GM19395 (cell line): Measurements from ENCODE around the gene ENPP7.

Experiments
- ATAC-seq: cut with Tn5 transposase; IDR thresholded peaks from one replicate; pipeline ENCODE4 v1.9.1; 2021; ENCODE audit warnings: mild to moderate bottlenecking, moderate library complexity; ENCODE audit not compliant: unreplicated experiment

Gene ENPP7, protein sequence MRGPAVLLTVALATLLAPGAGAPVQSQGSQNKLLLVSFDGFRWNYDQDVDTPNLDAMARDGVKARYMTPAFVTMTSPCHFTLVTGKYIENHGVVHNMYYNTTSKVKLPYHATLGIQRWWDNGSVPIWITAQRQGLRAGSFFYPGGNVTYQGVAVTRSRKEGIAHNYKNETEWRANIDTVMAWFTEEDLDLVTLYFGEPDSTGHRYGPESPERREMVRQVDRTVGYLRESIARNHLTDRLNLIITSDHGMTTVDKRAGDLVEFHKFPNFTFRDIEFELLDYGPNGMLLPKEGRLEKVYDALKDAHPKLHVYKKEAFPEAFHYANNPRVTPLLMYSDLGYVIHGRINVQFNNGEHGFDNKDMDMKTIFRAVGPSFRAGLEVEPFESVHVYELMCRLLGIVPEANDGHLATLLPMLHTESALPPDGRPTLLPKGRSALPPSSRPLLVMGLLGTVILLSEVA

DNA sequence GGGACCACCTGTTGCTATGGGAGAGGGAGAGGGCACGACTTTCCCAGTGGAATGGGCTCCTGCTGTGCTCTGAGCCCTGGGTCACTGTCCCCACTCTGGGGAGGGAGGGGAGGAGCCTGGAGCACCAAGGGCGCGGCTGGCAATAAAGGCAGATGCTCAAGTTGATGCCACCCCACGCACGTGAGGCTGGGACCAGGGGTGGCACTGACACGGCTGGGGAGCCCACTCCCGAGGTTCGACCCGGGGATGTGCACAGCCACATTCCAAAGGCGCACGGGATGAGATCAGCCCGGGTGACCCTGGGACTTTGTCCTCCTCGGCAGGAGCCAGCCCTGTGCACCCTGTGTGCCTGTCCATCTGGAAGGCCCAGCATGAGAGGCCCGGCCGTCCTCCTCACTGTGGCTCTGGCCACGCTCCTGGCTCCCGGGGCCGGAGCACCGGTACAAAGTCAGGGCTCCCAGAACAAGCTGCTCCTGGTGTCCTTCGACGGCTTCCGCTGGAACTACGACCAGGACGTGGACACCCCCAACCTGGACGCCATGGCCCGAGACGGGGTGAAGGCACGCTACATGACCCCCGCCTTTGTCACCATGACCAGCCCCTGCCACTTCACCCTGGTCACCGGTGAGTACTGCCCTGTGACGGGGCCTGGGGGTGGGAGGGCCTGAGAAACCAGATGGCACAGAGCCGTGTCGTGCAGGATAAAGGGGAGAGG is at the start of gene ENPP7:
TSS of gene ENPP7 (plus strand) at position 175 of the 715 bp plus-strand sequence. CDS start at position 372, 197 bp downstream.
- ATAC-seq: no peak

DNA sequence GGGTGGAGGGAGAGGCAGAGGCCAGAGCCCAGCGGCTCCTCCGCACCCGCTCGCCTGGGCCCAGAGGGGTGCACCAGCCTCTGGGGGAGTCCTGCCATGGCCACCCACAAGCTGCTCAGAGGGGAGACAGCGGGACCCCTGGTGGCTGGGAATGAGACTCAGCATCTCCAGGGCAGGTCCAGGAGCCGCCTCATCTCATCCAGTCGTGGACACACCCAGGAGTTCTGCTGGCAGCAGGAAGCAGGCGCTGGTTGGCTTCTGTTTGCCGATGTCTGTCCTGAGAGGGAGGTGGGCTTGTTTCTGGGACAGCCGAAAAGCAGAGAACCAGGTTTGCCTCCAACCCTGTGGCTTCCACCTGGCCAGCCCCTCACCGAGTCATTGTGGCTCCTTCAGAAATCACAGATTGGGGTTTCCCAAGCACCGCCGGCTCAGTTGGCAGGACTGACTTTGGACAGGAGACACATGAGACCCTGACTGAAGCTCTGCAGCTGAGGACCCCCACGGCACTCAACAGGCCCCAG is 49.6 kb upstream of the ENPP7 start:
- ATAC-seq: no peak

DNA sequence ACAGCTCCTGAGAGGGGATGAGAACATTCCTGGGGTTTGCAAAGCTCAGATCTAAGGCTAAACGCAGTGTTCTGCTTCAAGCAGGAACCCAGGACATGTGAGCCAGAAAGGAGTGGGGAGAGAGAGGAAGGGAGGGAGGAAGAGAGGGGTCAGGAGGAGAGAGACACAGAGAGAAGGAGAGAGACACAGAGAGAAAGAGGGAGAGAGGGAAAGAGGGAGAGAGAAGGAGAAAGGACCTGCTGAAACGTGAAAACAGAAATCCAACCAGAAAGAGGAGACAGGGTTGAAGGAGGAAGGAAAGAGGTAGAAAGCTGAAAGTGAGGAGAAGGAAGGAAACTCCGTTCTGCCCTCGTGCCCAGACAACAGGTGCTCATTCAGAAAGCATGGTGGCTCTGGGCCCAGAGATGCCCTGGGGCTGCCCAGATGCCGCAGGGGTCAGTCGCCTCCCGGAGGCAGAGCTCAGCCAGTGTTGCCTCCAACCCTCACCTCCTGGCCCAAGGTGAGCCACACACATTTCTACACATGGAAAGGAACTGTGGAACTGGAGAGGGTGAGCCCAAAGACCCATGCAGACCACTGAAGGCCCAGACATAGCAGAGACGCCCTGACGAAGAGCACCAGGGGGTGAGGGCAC is 49.0 kb upstream of the ENPP7 start:
- no peak for ATAC-seq

DNA sequence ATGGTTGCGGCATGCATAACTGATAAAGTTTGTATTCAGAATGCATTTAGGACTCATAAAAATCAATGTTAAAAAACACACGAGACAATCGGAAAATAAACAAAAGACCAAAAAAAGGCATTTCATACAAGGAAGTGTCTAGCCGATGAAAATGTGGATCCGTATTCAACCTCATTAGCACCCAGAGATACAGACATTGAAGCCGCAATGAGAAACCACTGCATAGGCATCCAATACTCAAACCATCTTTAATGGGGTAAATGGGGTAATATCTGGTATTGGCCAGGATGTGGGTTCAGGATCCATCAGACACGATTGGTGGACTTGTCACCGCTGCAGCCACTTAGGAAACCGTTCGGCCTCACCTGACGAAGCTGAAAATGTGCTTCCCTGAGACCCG is 47.4 kb upstream of the ENPP7 start:
- ATAC-seq: no peak

DNA sequence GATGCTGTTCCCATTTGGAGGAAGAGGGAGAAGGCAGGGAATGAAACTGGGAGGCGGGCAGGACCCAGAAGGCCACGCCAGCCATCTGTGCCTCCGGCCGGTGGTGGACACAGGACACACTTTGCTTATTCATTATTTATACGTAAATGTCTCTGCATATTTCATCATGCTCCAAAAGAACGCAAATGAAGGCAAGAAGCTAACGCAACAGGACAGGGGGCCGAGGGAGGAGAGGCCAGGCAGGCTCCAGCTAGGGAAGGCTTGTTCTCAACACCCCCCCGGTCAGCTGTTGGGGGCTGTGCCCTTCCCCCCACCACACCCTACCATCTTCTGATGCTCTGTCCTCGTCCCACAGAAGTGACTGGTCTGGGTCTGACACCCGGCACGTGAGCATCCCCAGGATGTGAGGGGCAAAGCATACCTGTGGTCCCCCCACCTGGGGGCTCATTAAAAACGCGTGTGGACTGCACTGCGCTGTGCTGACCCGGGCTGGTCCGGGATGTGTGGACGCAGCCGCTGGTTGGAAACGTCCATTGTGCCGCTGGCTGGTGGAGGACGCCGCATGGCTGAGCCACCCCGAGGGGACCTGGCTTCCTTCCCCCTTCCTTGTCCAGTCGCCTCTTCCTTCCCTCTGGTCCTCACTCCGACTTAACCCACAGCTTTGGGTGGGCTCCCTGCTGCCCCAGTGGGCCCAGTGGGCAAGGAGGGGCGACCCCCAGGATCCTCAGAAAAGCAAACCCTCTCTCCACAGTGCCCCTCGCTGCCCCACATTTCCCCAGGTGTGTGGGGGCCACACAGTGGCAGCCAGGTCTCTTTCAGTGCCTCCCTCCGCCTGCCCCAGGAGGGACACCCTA is 46.4 kb upstream of the ENPP7 start:
- no peak for ATAC-seq

DNA sequence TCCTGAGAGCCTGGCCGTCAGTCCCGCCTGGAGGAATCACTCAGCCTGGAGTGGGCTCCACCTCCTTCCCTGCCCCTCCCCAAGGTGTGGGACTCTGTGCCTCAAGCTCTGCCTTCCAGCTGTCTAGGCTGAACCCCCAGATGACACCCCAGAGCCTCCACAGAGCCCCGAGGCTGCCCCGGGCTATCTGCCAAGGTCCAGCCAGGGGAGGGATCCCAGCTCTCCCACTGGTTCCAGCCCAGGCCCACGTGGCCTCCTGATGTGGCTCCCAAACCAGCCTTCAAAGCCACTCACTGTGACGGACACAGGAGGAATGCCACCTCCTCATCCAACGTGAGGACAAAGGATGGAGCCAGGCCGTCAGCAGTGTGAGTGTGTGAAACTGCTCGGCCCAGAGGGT is 45.6 kb upstream of the ENPP7 start:
- no peak for ATAC-seq

DNA sequence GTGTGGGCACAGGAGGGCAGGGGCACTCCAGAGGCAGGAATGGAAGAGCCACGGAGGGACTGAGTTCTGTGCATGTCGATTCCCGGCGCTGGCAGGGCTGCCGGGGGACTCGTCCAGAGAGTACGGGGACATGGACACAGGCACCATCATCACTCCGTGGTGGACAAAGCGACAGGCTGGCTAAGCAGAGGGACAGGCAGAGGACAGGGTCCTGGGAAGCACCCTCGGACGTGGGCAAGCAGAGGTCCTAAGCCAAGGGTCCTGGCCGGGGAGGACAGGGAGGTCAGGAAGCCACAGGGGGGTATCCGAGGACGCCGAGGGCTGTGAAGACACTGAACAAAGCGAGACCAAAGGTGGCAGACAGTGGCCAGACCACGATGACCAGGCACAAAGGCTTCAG is 44.3 kb upstream of the ENPP7 start:
- ATAC-seq: no peak

DNA sequence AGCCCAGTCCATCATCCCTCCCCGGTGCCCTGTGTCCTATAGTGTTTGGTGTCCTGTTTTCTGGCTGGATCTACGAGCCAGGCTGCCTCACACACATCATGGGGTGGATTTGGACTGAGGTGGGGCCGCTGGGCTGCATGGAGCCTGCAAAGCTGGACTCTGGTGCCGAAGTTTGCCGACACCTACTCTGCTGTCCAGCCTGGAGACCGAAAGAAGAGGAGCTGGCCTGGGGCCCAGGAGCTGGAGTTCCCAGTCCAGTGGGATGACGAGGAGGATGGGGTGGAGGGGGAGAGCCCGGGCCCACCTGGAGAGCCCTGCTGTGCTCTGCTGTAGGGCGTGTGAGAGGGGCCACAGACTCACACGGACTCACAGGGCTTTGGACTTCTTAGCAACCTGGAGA is 40.3 kb upstream of the ENPP7 start:
- ATAC-seq: no peak

DNA sequence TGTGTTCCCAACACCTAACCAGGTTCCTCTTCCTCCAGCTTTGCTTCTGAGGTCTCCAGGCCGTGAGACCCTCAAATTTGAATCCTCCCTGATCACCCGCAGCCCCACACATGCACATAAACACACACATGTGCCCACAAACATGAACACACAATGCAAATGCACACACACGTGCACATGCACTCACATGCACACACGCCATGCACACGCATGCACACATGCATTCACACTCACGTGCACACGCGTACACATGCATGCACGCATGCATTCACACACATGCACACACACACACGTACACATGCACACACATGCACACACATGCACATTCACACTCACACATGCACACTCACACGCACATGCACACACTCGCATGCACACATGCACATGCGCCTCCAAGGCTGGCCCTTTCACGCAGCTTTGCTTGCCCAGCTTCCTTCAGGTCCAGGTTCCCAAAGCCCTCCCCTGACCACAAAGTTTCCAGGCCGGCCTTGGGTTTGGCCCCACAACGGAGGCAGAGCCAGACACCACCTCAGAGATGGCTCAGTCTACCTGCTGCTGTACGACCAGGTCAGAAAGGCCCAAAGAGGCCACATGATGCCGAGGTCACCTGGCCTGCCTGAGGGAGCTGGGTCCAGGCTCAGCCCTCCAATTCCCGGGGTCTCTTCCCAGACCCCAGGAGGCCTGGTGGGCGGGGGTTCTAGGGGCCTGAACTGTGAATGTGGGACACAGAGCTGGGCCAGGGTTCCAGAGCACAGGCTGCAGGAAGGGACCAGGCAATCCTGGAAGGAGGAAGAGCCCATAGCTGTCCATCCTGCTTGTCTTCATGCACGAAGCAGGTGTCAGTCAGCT is 39.5 kb upstream of the ENPP7 start:
- ATAC-seq: no peak

DNA sequence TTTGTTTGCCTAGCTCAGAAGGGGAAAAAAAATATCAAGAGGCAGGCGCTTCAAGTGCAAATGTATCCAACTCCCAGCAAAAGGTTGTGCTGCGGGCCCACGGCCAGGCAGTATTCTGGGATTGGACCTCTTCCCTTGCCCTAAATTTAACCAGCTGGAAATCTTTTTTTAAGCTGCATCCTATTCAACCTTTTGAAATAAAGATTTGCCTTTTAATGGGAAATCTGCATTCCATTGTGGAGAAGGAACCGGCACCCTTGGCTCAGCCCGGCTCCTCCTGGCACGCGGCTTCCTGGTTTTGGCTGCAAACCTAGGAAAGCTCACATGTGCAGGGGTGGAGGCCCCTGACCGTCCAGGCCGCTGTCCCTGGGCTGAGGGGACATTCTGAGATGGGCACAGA is 38.8 kb upstream of the ENPP7 start:
- no peak for ATAC-seq

DNA sequence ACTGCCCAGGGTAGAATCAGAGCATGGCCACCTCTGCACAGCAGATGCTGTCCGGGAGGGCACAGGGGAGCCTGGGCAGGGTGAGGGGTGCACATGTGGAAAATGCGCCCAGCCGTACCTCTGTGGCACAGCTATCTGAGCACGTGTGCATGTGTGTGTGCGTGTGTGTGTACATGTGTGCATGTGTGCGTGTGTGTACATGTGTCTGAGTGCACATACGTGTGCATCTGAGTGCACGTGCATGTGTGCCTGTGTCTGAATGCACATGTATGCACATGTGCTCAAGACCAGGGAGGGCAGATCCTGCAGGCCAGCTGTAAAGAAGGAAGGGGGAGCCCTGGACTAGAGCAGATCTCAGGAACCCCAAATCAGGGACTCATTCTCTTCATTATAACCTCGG is 37.3 kb upstream of the ENPP7 start:
- no peak for ATAC-seq

DNA sequence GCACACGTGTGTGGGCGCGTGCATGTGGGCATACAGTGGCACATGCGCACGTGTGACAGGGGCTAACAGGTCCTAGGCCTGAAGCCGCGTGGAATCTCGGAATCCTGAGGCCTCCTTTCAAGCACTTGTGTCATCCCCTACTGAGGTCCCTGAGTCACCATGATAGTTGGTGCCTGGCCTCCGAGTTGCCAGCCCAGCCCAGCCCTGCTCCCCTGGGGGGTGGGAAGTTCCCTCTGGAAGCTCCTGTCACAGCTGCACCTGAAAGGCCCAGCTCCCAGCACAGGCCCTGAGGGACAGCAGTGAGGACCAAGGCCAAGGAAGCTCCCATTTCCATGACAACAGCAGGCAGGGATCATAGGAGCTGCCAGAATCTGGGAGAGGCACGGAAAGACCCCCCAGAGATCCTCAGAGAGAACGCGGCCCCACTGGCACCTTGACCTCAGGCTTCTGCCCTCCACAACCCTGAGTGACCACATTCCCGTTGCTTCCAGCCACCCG is 35.4 kb upstream of the ENPP7 start:
- no peak for ATAC-seq

DNA sequence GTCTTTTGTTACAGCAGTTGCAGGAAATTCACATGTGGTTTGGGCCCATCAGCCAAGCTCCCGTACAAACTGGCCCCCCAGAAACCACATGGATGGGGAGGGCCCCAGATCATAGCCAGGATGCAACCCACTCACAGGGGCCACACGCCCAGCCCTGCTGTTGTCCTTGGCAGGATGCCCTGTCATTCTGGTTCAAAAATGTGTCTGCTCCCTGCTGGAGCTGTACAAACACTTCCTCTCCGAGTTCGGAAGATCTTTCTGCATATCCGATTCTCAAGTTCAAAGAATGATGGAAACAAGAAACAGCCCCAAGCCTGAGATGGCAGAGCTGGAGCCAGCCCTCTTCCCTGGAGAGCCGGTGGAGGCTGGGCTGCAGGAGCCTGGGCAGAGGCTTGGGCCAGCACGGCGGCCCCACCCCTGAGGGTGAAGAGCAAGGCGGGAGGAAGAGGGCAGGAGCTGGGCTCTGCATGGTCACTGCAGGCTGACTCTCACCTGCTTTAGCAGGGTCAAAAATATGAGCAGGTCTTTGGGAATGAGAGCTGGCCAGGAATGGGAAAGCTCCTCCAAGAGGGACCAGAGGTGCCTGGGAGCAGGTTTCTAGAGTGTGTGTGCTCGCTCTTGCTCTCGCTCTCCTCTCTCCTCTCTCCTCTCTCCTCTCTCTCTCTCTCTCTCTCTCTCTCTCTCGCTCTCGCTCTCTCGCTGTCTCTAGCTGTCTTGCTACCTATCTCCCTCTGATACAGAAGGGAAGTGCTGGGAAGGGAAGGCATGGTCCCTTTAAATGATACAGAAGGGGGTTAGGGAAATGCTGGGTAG is 34.7 kb upstream of the ENPP7 start:
- no peak for ATAC-seq

DNA sequence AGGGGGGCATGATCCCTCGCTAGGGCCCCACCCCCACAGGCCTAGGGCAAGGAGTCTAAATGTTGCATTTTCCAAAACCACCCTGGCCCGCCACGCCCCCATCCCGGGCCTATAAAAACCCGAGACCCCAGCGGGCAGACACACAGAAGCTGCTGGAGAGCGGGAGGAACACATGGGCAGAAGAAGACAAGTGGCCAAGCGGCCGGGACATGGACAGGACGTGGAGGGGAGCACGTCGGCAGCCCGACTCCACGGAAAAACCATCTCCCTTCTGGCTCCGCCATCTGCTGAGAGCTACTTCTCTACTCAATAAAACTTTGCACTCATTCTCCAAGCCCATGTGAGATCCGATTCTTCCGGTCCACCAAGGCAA is 34.1 kb upstream of the ENPP7 start:
- no peak for ATAC-seq

DNA sequence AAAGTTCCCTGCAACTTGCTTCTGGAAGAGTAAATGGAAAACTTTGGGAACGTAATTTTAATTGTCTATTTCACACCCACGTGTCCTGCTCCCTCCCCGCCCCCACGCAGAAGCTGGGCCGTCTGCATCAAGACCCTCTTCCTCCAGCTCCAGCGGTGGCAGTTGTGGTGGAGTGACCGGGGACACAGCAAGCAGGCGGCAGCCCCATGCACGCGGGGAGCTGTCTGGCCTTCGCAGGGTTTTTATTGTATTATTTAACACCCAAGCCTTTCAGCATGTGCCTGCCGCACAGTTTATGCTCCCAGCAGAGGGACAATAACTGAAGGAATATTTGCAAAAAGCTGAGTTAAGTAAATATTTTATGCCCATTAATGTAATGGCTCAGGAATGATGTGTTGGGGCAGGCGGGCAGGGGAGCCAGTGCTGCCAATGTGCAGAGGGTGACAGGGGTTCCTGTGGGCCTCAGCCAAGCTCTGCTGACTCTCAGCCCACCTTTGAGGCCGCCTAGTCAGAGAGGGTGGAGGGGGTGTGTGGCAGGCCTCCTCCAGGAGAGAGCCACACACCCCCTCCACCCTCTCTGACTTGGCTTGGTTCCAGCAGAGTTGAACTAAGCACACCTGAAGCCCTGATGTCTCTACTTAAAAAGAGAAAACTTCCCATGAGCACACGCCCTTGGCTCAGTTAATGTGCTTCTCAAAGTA is 32.4 kb upstream of the ENPP7 start:
- no peak for ATAC-seq

DNA sequence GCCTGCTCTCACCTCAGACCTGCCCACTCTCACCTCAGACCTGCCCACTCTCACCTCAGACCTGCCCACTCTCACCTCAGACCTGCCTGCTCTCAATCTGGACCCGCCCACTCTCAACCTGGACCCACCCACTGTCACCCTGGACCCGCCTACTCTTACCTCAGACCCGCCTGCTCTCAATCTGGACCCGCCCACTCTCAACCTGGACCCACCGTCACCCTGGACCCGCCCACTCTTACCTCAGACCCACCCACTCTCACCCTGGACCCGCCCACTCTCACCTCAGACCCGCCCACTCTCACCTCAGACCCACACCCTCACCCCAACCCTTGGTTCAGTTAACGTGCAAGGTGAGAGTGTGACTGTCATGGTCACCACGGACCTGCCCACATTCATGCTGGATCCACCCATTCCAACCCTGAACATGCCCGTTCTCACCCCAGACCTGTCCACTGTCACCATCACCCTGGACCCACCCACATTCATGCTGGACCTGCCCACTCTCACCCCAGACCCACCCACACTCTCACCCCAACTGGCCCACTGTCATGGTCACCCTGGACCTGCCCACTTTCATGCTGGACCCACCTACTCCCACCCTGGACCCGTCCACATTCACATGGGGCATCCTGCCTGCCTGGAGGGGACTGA is 31.2 kb upstream of the ENPP7 start:
- no peak for ATAC-seq

DNA sequence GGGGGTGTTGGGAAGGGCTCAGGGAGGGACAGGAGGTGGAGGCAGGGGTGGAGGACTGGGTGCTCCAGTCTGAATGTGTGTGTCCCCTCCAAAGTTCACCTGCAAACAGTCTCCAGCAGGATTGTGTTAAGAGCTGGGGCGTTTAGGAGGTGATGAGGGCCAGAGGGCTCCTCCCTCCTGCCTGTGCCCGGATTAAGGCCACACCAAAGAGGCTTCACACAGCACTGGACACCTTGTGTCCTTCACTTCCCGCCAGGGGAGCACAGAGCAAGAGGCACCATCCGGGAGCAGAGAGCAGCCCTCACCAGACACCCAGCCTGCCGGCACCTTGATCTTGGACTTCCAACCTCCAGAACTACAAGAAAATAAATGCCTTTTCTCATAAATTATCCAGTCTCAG is 30.2 kb upstream of the ENPP7 start:
- no peak for ATAC-seq

DNA sequence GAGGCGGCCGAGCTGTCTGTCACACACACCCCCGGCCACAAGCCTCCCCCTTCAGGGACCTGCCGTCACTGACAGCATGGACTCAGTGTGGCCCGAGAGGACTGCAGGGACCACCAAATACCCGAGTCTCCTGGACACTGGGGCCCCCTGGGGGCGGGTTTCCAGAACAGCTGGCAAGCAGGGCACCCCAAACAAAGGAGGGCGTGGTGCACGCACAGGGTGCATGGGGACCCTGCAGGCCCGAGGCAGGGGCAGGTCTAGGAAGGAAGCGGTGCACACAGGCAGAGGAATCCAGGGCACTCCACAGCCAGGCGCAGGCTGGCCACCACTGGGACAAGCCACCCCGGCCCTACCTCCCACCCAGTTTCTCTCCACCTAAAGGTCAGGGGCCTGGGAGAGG is 28.7 kb upstream of the ENPP7 start:
- no peak for ATAC-seq
